GM12878 (cell line): ENCODE results near the gene ADAM33.

Experiments
- POLR2A ChIP-seq: IDR thresholded peaks from 2 replicates; pipeline ENCODE4 v1.6.1; 2011; ENCODE audit warnings: low read depth, mild to moderate bottlenecking, low read length
- TF ChIP-seq, protein P1 (sequence below): IDR thresholded peaks from 2 replicates; pipeline ENCODE4 v1.6.1; 2012; ENCODE audit warnings: low read depth, low read length, improper control_type of control experiment
- TF ChIP-seq, protein P2 (sequence below): fragments of 450-650 bp; IDR thresholded peaks from 2 replicates; pipeline ENCODE4 v1.6.1; 2017; ENCODE audit warnings: mild to moderate bottlenecking
- TF ChIP-seq, protein P3 (sequence below): IDR thresholded peaks from 2 replicates; pipeline ENCODE4 v1.6.1; 2012; ENCODE audit warnings: low read depth, low read length, improper control_type of control experiment

DNA sequence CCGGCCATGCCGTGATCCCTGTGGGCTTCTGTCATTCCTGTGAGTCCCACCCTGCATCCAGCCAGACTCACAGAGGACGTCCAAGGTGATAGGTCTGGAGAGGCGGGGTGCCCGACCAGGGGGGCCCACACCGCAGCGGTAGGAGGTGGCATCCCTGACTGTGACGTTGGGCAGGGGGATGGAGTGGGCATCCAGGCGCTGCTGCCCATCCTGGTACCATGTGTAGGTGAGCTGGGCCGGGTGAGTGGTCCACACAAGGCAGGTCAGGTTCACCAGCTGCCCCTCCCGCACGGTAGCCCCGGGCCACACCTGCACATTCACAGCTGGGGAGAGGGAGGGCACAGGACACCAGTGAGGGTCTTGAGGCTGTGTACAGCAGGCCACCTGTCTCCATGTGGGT, 11.6 kb upstream of the ADAM33 start:
- TF ChIP-seq, protein P1, sequence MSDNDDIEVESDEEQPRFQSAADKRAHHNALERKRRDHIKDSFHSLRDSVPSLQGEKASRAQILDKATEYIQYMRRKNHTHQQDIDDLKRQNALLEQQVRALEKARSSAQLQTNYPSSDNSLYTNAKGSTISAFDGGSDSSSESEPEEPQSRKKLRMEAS: no peak
- TF ChIP-seq POLR2A: no peak
- TF ChIP-seq, protein P2, sequence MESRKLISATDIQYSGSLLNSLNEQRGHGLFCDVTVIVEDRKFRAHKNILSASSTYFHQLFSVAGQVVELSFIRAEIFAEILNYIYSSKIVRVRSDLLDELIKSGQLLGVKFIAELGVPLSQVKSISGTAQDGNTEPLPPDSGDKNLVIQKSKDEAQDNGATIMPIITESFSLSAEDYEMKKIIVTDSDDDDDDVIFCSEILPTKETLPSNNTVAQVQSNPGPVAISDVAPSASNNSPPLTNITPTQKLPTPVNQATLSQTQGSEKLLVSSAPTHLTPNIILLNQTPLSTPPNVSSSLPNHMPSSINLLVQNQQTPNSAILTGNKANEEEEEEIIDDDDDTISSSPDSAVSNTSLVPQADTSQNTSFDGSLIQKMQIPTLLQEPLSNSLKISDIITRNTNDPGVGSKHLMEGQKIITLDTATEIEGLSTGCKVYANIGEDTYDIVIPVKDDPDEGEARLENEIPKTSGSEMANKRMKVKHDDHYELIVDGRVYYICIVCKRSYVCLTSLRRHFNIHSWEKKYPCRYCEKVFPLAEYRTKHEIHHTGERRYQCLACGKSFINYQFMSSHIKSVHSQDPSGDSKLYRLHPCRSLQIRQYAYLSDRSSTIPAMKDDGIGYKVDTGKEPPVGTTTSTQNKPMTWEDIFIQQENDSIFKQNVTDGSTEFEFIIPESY: no peak
- TF ChIP-seq, protein P3, sequence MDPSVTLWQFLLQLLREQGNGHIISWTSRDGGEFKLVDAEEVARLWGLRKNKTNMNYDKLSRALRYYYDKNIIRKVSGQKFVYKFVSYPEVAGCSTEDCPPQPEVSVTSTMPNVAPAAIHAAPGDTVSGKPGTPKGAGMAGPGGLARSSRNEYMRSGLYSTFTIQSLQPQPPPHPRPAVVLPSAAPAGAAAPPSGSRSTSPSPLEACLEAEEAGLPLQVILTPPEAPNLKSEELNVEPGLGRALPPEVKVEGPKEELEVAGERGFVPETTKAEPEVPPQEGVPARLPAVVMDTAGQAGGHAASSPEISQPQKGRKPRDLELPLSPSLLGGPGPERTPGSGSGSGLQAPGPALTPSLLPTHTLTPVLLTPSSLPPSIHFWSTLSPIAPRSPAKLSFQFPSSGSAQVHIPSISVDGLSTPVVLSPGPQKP: no peak
